OCI-LY7 (cell line): Measurements from ENCODE around the gene TREM2.

ENCODE experiments used
- EZH2phosphoT487 ChIP-seq: fragments of 200-600 bp; sonication (generic); IDR thresholded peaks from 2 replicates; pipeline ENCODE4 v1.6.1; 2018; ENCODE audit warnings: low read depth, borderline replicate concordance, mild to moderate bottlenecking, mixed run types, antibody characterized with exemption, low read length, moderate library complexity, mixed read lengths
- TF ChIP-seq, protein P1 (sequence below): fragments of 200-600 bp; sonication (generic); conservative IDR thresholded peaks from 2 replicates; pipeline ENCODE4 v1.5.1; 2014; ENCODE audit warnings: mild to moderate bottlenecking, antibody characterized with exemption, low read length, moderate library complexity, mixed read lengths

DNA sequence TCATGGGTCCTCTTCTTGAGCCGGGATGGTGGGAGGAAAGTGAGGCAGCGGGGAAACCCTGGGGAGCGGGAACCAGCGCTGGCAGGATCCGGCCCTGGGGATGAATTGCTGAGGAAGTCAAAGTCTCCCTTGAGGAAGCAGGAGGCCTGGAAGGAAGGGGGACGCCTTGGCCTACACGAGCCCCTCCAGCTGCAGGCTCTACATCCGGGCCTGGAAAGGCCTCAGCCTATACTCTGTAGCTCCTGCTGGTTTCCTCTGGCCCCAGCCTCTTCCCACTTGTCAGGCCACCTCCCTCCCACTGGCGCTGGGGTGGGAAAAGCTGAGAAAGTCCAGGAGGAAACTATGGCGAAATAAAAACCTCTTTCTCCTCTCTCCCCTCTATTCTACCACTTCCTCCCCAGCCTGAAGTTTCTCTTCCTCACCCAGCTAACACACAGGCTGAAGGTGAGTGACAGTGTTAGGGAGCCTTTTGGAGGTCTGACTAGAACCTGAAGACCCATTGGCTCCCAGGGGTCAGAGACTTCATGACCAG, 23.2 kb upstream of the TREM2 start:
- TF ChIP-seq, protein P1, sequence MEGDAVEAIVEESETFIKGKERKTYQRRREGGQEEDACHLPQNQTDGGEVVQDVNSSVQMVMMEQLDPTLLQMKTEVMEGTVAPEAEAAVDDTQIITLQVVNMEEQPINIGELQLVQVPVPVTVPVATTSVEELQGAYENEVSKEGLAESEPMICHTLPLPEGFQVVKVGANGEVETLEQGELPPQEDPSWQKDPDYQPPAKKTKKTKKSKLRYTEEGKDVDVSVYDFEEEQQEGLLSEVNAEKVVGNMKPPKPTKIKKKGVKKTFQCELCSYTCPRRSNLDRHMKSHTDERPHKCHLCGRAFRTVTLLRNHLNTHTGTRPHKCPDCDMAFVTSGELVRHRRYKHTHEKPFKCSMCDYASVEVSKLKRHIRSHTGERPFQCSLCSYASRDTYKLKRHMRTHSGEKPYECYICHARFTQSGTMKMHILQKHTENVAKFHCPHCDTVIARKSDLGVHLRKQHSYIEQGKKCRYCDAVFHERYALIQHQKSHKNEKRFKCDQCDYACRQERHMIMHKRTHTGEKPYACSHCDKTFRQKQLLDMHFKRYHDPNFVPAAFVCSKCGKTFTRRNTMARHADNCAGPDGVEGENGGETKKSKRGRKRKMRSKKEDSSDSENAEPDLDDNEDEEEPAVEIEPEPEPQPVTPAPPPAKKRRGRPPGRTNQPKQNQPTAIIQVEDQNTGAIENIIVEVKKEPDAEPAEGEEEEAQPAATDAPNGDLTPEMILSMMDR = no peak
- TF ChIP-seq EZH2phosphoT487 = no peak
